DND-41 (cell line): Measurements from ENCODE around the gene NOL4L.

Source experiments
- CTCF ChIP-seq: IDR thresholded peaks from 2 replicates; pipeline ENCODE4 v1.5.1; 2012; ENCODE audit warnings: borderline replicate concordance, low read length, moderate library complexity, mild to moderate bottlenecking; ENCODE audit not compliant: poor library complexity, severe bottlenecking; ENCODE audit errors: extremely low read depth
- EZH2 ChIP-seq: IDR thresholded peaks from 3 replicates; pipeline ENCODE4 v1.6.1; 2012; ENCODE audit warnings: borderline replicate concordance, low read depth, mild to moderate bottlenecking, moderate library complexity, low read length, inconsistent platforms; ENCODE audit not compliant: severe bottlenecking

DNA sequence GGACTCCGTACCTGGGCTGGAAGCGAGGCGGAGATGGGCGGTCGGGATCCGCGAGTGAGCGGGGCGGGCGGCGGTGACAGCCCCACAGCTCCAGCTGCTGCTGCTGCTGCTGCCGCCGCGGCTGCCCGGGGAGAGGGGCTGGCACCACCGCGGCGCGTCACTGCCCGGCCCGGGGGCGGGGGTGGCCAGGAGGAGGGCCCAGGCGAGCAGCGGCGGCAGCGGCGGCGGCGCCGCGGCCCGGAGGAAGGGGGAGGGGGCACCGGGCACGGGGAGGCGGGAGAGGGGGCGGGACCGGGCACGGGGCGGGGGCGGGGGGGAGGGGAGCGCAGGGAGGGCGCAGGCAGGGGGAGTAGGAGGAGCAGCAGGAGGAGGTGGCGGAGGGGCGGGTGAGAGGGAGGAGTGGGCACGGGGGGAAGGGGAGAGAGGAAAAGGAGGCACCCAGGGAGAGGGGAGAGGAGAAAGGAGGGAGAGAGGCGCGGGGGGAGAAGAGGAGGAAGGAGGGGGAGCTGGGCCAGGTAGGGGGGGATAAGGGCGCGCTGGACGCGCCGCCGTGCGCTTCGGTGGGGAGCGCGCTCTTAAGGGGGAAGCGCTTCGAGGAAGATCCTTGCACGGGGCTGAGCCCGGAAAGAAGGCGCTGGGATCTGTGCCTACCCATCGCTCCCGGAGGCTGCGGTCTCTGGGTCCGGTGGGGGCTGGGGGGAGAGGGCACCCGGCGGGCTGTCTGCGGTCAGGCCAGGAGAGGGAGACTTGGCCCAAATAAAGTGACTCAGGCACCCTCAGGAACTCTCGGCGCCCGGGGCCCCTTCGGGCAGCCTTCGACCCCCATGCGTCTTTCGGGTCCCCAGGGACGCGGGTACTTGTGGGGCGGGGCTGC is 101.5 kb downstream of the NOL4L start:
- TF ChIP-seq CTCF (no peak), EZH2 (no peak)
